Neutrophil (primary cell): ENCODE data around the gene TAF6.

Experiments used
- H3K27ac ChIP-seq: fragments of 200-600 bp; sonication (generic); 2 replicates; pipeline ENCODE4 v1.5.1; 2016; ENCODE audit warnings: mild to moderate bottlenecking, moderate library complexity
- H3K27me3 ChIP-seq: fragments of 200-600 bp; sonication (generic); 2 replicates; pipeline ENCODE4 v1.6.0; 2016; ENCODE audit warnings: mild to moderate bottlenecking
- H3K36me3 ChIP-seq: fragments of 200-600 bp; sonication (generic); 2 replicates; pipeline ENCODE4 v1.5.1; 2017
- H3K4me1 ChIP-seq, 2 experiments: fragments of 200-600 bp in 1 of 2; sonication (generic) in 1 of 2; 1 replicate in 1 of 2; 2 replicates in 1 of 2; pipeline versions ENCODE4 v1.5.1 to v1.6.1; 2013 to 2016; ENCODE audit warnings: low read depth in 1 of 2, low read length in 1 of 2, mild to moderate bottlenecking in 1 of 2, moderate library complexity in 1 of 2; ENCODE audit not compliant: control insufficient read depth in 1 of 2, insufficient read depth in 1 of 2
- H3K4me3 ChIP-seq, 2 experiments: fragments of 200-600 bp in 1 of 2; sonication (generic) in 1 of 2; 1 replicate in 1 of 2; 2 replicates in 1 of 2; pipeline ENCODE4 v1.5.1; 2013 to 2016; ENCODE audit warnings: low read depth in 1 of 2, low read length in 1 of 2, mild to moderate bottlenecking in 1 of 2, moderate library complexity in 1 of 2
- H3K9me3 ChIP-seq: fragments of 200-600 bp; sonication (generic); 2 replicates; pipeline ENCODE4 v1.5.1; 2016
- CTCF ChIP-seq: fragments of 200-600 bp; sonication (generic); IDR thresholded peaks from 2 replicates; pipeline ENCODE4 v1.5.1; 2016; ENCODE audit warnings: antibody characterized with exemption

Gene TAF6

GRCh38 chr7:100163006-100163531 is 43.9 kb upstream of the TAF6 start:
- H3K36me3 ChIP-seq, result no peaks in the 10 kb centered on the region
- no peak overlapping the region for H3K27ac ChIP-seq
- H3K4me3 ChIP-seq, result no peak overlapping the region
- peaks cover 56% of the 10 kb centered on the region for H3K27me3 ChIP-seq
- no peak for TF ChIP-seq CTCF
- peaks cover 17 to 25% of the 10 kb centered on the region in 2 experiments for H3K4me1 ChIP-seq
- H3K9me3 ChIP-seq, result no peaks in the 10 kb centered on the region

- TF ChIP-seq CTCF, result no peak
- Histone ChIP-seq H3K27ac (no peak overlapping the region), H3K36me3 (peaks cover 28% of the 10 kb centered on the region), H3K4me3 (no peak overlapping the region), H3K27me3 (peaks cover 26% of the 10 kb centered on the region), H3K9me3 (no peaks in the 10 kb centered on the region), H3K4me1 (peaks cover 36 to 40% of the 10 kb centered on the region in 2 experiments)
Measured at GRCh38 chr7:100160067-100160466, 40.9 kb upstream of the TAF6 start.

- Histone ChIP-seq H3K9me3 (no peaks in the 10 kb centered on the region), H3K36me3 (peaks cover 37% of the 10 kb centered on the region), H3K27me3 (peaks cover 17% of the 10 kb centered on the region), H3K27ac (peak overlapping the region; percentile 86), H3K4me1 (peaks cover 45 to 49% of the 10 kb centered on the region in 2 experiments), H3K4me3 (peak overlapping the region; percentile 91 to 99)
- TF ChIP-seq CTCF, result peak; percentile 48
Measured at GRCh38 chr7:100159099-100159623, 40.0 kb upstream of the TAF6 start.

GRCh38 chr7:100158229-100159098 is 39.3 kb upstream of the TAF6 start, which contains the start of gene TRAPPC14:
Gene TRAPPC14 (minus strand): TSS chr7:100158723. CDS start chr7:100158499, 224 bp downstream.
- TF ChIP-seq CTCF, result no peak
- Histone ChIP-seq H3K27ac (peak within 1 kb of the TSS; percentile 86), H3K4me3 (peak within 1 kb of the TSS; percentile 91 to 99), H3K36me3 (peaks cover 44% of the 10 kb centered on the region), H3K4me1 (peaks cover 52 to 56% of the 10 kb centered on the region in 2 experiments), H3K27me3 (peaks cover 10% of the 10 kb centered on the region), H3K9me3 (no peaks in the 10 kb centered on the region)

GRCh38 chr7:100157334-100158228 is 38.4 kb upstream of the TAF6 start:
- Histone ChIP-seq H3K27me3 (peaks cover 1% of the 10 kb centered on the region), H3K9me3 (no peaks in the 10 kb centered on the region), H3K36me3 (peaks cover 53% of the 10 kb centered on the region), H3K27ac (peak overlapping the region; percentile 86), H3K4me1 (peaks cover 61 to 65% of the 10 kb centered on the region in 2 experiments), H3K4me3 (peak overlapping the region; percentile 91 to 99)
- no peak for TF ChIP-seq CTCF
